Erythroblast (primary cell): ENCODE measurements around the gene OGDH.

Experiments
- GATA1 ChIP-seq: IDR thresholded peaks from 2 replicates; pipeline ENCODE4 v1.6.1; 2011; ENCODE audit warnings: low read depth, mild to moderate bottlenecking, control low read depth, low read length, moderate library complexity
- POLR2A ChIP-seq: IDR thresholded peaks from 2 replicates; pipeline ENCODE4 v1.6.1; 2011; ENCODE audit warnings: mild to moderate bottlenecking, low read length

GRCh38 chr7:44572771-44573170 lies 33.7 kb upstream of the OGDH start:
- TF ChIP-seq POLR2A (no peak), GATA1 (no peak)
